Cerebellar cortex (tissue), 1 donor: Measurements from ENCODE around the gene NRG2.
A peak's percentile ranks its signal among the peaks of the same experiment; 100 is the strongest.

ENCODE experiments used
- DNase-seq: peaks from one replicate; pipeline ENCODE4 v3.0.0-alpha.2; 2015; ENCODE audit warnings: low spot score

NRG2 gene

GRCh38 chr5:140040358-140040757 lies 2.7 kb downstream of the NRG2 start:
- DNase-seq = peak; percentile 43

- no peak for DNase-seq
Measured at GRCh38 chr5:140039561-140039960, 3.5 kb downstream of the NRG2 start.

GRCh38 chr5:140038373-140038957 lies 4.6 kb downstream of the NRG2 start:
- DNase-seq = no peak

GRCh38 chr5:140037012-140037411 lies 6.1 kb downstream of the NRG2 start:
- DNase-seq = no peak

- no peak for DNase-seq
Measured at GRCh38 chr5:140035881-140036280, 7.2 kb downstream of the NRG2 start.

GRCh38 chr5:140033037-140033760 lies 9.9 kb downstream of the NRG2 start:
- no peak for DNase-seq

GRCh38 chr5:140032296-140032695 lies 10.8 kb downstream of the NRG2 start:
- DNase-seq = no peak

GRCh38 chr5:140027807-140028206 lies 15.3 kb downstream of the NRG2 start:
- DNase-seq = no peak

GRCh38 chr5:140025736-140026135 lies 17.4 kb downstream of the NRG2 start:
- no peak for DNase-seq

GRCh38 chr5:140024928-140025327 lies 18.2 kb downstream of the NRG2 start:
- no peak for DNase-seq

- peak; percentile 82 for DNase-seq
Measured at GRCh38 chr5:140023611-140024191, 19.4 kb downstream of the NRG2 start.

- no peak for DNase-seq
Measured at GRCh38 chr5:140020601-140021177, 22.4 kb downstream of the NRG2 start.

- no peak for DNase-seq
Measured at GRCh38 chr5:140018920-140019644, 24.0 kb downstream of the NRG2 start.

GRCh38 chr5:140018517-140018916 lies 24.6 kb downstream of the NRG2 start:
- DNase-seq = peak; percentile 66

GRCh38 chr5:140018096-140018481 lies 25.0 kb downstream of the NRG2 start:
- peak; percentile 55 for DNase-seq

- no peak for DNase-seq
Measured at GRCh38 chr5:140017397-140018095, 25.6 kb downstream of the NRG2 start.

GRCh38 chr5:140015706-140016105 lies 27.4 kb downstream of the NRG2 start:
- no peak for DNase-seq

- DNase-seq = peak; percentile 76
Measured at GRCh38 chr5:140014751-140015150, 28.3 kb downstream of the NRG2 start.

GRCh38 chr5:140013536-140013935 lies 29.6 kb downstream of the NRG2 start:
- DNase-seq = no peak

GRCh38 chr5:140012443-140012842 lies 30.7 kb downstream of the NRG2 start:
- DNase-seq = no peak

GRCh38 chr5:140011297-140011802 lies 31.7 kb downstream of the NRG2 start:
- DNase-seq = peak; percentile 31

GRCh38 chr5:140010798-140011197 lies 32.3 kb downstream of the NRG2 start:
- no peak for DNase-seq
